Mesenteric fat pad (tissue), 1 donor: ENCODE data around the gene TEDC2. TPM values are rescaled to one million over a fixed set of nuclear protein-coding genes. Genes with fewer than 3 reads are reported as not detected.
"Not testable (repeated sequence)": the region's sequence is repeated elsewhere in the genome, so short reads cannot be mapped to it uniquely, and the experiment has no call there.

Experiments used
- DNase-seq: peaks from one replicate; pipeline ENCODE4 v3.0.0-alpha.2; 2020; ENCODE audit warnings: low spot score
- long read RNA-seq: library from polyadenylated mRNA; unstranded; transcript quantifications from one replicate; pipeline ENCODE4 v2.0.0, GENCODE V29; 2020
- total RNA-seq: library from RNA; stranded (reverse); fragmentation: NEBNext Ultra II Directional; extraction: Animal tissue kit (Norgen Biotek cat#: 25700); gene quantifications from one replicate; pipeline ENCODE4 v1.2.1, GENCODE V29; 2021
- donor health status: DM: yes; HTN: yes; CAD: no.

The TEDC2 gene, protein sequence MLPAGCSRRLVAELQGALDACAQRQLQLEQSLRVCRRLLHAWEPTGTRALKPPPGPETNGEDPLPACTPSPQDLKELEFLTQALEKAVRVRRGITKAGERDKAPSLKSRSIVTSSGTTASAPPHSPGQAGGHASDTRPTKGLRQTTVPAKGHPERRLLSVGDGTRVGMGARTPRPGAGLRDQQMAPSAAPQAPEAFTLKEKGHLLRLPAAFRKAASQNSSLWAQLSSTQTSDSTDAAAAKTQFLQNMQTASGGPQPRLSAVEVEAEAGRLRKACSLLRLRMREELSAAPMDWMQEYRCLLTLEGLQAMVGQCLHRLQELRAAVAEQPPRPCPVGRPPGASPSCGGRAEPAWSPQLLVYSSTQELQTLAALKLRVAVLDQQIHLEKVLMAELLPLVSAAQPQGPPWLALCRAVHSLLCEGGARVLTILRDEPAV
- not detected for total RNA-seq
- long read RNA-seq, partial matches to known transcripts = 0 of 1 reads
- long read RNA-seq, other reads (novel, unspliced or antisense) = 0 of 1 reads

- DNase-seq = peak; percentile 97
These were observed at the start of gene TEDC2 for GRCh38 chr16:2459647-2460390. TSS of gene TEDC2 (plus strand) at chr16:2460109. CDS start at chr16:2460145, 36 bp downstream.

DNA sequence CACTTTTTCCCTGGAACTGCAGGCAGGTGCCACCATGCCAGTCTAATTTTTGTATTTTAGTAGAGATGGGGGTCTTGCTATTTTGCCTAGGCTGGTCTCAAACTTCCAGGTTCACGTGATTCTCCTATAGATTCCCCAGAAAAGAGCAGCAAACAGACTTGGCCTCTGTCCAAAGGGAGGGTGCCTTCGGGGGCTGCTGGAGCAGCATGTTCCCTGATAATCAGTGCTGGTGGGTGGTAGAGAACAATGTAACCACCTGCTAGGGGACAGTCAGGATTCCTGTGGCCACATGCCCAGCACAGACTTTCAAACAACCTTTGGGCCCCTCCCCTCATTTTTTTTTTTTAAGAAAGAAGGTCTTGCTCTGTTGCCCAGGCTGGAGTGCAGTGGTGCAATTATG lies 44.8 kb upstream of the TEDC2 start:
- DNase-seq = no peak

- DNase-seq = no peak
These were observed 39.9 kb upstream of the TEDC2 start for GRCh38 chr16:2420035-2420434.

GRCh38 chr16:2422123-2422867 lies 37.6 kb upstream of the TEDC2 start:
- peak; percentile 45 for DNase-seq

GRCh38 chr16:2424061-2425007 lies 35.6 kb upstream of the TEDC2 start:
- no peak for DNase-seq

DNA sequence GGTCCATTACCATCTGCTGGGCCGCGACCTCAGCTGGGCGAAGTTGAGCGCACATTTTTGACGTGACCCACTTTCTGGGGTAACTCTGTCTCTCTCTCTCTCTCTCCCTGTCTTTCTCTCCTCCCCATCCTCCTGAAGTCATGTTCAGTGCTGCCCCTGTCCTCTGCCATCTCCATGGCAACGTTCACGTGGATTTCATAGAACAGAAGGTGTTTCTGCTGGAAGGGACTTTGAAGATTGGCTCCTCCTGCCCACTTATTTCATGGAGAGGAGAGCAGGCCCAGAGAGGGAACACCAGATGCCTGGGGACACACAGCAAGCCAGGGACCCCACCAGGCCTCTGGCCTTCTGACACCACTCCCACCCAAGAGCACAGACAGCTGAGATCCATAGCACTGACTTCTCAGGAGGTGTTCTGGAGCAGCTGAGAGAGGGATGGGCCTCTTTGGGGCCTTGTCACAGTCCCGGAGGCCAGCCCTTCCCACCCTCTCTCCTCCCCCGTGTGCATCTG lies 34.8 kb upstream of the TEDC2 start:
- DNase-seq = no peak

- no peak for DNase-seq
These were observed 34.0 kb upstream of the TEDC2 start for GRCh38 chr16:2425825-2426430.

- no peak for DNase-seq
These were observed 33.0 kb upstream of the TEDC2 start for GRCh38 chr16:2426941-2427361.

DNA sequence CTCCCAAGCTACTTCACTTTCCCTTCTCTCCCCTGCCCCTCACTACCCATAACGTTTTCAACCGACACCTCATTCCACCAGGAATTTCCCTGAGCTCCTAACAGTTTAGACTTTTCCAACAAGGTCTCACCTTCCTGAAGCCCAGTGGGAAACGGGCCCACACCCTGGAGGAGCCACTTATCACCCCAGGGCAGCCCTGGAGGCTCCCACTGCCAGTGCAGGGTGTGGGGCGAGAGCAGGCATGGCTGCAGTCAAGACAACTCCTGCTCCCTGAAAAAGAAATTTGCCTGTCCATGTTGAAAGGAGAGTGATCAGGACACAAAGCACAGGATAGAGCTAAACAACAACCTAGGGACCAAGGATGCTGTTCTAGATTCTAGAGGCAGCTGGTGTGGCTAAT lies 32.4 kb upstream of the TEDC2 start:
- DNase-seq = no peak

GRCh38 chr16:2428051-2428783 lies 31.7 kb upstream of the TEDC2 start:
- no peak for DNase-seq

- DNase-seq = no peak
These were observed 31.2 kb upstream of the TEDC2 start for GRCh38 chr16:2428784-2429033.

DNA sequence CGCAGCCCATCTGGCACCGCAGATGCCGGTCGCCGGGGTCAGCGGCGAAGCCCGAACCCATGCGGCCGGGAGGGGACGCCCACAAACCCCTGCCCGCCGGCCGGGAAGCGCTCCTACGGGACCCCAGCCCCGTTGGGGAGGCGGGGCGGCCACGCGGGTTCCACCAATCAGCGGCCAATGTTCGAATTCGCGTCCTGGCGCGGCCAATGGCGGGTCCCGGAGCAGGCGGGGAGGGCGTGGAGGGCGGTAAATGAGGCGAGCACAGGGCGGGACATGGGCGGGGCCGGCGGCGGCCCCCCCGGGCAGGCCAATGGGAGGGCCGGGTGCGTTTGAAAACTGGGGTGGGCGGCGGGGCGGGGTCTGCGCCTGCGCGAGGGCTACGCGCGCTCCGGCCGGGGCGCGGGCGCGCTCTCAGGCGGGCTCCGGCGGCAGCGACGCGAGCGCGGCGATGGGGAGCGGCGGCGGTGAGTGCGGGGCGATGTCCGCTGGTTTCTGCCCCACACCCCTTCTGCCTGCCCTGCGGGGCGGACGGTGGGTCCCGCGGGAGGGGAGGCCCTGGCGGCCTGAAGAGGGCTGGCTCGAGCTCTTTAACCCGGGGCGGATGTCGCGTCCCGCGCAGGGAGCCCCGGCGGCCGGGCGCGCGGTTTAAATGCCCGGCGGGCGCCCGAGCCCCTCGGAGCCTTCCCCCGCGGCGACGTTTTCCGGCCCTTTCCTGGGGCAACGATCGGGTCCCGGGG lies 30.7 kb upstream of the TEDC2 start, which contains the start of gene CCNF:
Gene CCNF, plus strand, starts transcription at position 414 of the 737 bp plus-strand sequence. Its CDS starts 35 bp downstream, at position 449.
- DNase-seq = peak; percentile 99

- DNase-seq = no peak
These were observed 29.9 kb upstream of the TEDC2 start for GRCh38 chr16:2429771-2430663.

GRCh38 chr16:2432286-2432685 lies 27.6 kb upstream of the TEDC2 start:
- no peak for DNase-seq

DNA sequence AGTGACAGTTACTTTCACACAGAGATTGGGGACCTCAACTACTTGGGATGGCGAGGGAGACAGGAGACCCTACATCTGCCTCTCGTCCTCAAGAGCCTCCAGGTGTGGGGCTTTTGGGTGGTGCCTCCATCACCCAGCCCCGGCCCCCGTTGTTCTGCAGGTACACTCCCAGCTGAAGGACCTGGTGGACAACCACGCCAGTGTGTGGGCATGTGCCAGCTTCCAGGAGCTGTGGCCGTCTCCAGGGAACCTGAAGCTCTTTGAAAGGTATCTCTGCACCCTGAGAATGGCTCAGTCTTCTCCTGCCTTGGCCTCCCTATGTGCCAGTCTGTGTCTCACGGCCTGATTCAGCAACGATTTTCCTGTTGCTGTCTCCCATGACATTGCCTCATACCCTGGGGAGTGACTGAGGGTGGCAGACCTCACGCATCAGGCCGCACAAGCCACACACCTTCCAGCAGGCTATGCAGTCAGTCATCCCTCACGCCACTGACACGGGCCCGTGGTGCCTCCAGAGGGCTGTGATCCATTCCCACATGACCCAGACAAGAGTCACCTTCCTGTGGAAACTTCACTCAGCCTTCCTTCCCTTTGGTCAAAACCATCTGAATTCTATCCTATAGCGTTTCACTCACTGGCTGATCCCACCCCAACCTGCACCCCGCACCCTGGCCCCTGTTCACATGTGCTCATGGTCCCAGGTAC lies 27.0 kb upstream of the TEDC2 start:
- DNase-seq = no peak

DNA sequence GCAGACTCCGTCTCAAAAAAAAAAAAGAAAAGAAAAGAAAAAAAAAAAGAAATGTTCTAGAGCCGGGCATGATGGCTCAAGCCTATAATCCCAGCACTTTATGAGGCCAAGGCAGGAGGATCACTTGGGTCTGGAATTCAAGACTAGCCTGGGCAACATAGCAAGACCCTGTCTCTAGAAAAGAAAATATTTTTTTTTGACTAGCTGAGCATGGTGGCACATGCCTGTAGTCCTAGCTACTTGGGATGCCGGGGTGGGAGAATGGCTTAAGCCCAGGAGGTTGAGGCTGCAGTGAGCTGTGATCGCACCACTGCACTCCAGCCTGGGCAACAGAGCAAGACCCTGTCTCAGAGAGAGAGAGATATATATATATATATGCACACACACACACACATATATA lies 24.7 kb upstream of the TEDC2 start:
- not testable (repeated sequence) for DNase-seq

- DNase-seq = no peak
These were observed 23.8 kb upstream of the TEDC2 start for GRCh38 chr16:2436110-2436509.
